Measurements from ENCODE around the gene IRS2.

GRCh38 chr13:109743706-109744453 lies 42.5 kb downstream of the IRS2 start:
- TF ChIP-seq GATA2 (IDR thresholded peaks at IDR 0.05; ENCODE audit: low read depth, low read length) (no peak), GATA3 (IDR thresholded peaks at IDR 0.05; ENCODE audit: low read depth, low read length) (no peak)
